H1 (cell line): ENCODE measurements around the gene DGCR8. TPM values are rescaled to one million over a fixed set of nuclear protein-coding genes. Genes with fewer than 3 reads are reported as not detected.
A peak's percentile ranks its signal among the peaks of the same experiment; 100 is the strongest.

Experiments
- CTCF ChIA-PET: fragments of 300-600 bp; sonication (Branson Sonifier 250); formaldehyde crosslinking; loops from one replicate; lab custom pipeline; 2021; ENCODE audit not compliant: partially characterized antibody; lab: Charles Lee
- POLR2A ChIA-PET: fragments of 300-600 bp; sonication (Branson Sonifier 250); formaldehyde crosslinking; loops from one replicate; lab custom pipeline; 2021; ENCODE audit warnings: inconsistent platforms; ENCODE audit not compliant: partially characterized antibody; lab: Charles Lee
- DNase-seq, 2 experiments: peaks; one replicate each; pipeline versions ENCODE4 v3.0.0 to v3.0.0-alpha.2; 2010 to 2022; ENCODE audit warnings: low spot score in 2 of 2, low read depth in 1 of 2, mixed read lengths in 1 of 2
- FAIRE-seq: peaks from 2 replicates; lab custom pipeline; 2011; peaks lifted over from hg19 to GRCh38; lab: Jason Lieb, UNC
- H2AFZ ChIP-seq: 2 replicates; pipeline ENCODE4 v1.8.1; 2012; ENCODE audit warnings: low read length, inconsistent platforms
- H2AK5ac ChIP-seq: 2 replicates; pipeline ENCODE4 v1.6.1; 2013; ENCODE audit warnings: low read depth, low read length
- H2BK120ac ChIP-seq: replicated peaks from 2 replicates; pipeline ENCODE3; 2013; ENCODE audit warnings: low read depth, low read length, inconsistent platforms
- H2BK12ac ChIP-seq: 2 replicates; pipeline ENCODE4 v1.6.1; 2013; ENCODE audit warnings: low read depth, low read length
- H2BK15ac ChIP-seq: 2 replicates; pipeline ENCODE4 v1.6.1; 2013; ENCODE audit warnings: low read length
- H2BK20ac ChIP-seq: 2 replicates; pipeline ENCODE4 v1.6.1; 2013; ENCODE audit warnings: low read length
- H2BK5ac ChIP-seq: 2 replicates; pipeline ENCODE4 v1.6.1; 2013; ENCODE audit warnings: low read depth, low read length
- H3K14ac ChIP-seq: 2 replicates; pipeline ENCODE4 v1.6.1; 2013; ENCODE audit warnings: inconsistent platforms; ENCODE audit not compliant: insufficient read length
- H3K18ac ChIP-seq: 2 replicates; pipeline ENCODE4 v1.6.1; 2013; ENCODE audit warnings: low read length; ENCODE audit errors: extremely low read depth
- H3K23ac ChIP-seq: 2 replicates; pipeline ENCODE4 v1.6.1; 2013; ENCODE audit warnings: inconsistent platforms; ENCODE audit not compliant: insufficient read length
- H3K23me2 ChIP-seq: 2 replicates; pipeline ENCODE4 v1.6.1; 2013; ENCODE audit warnings: low read depth, low read length
- H3K27ac ChIP-seq: 2 replicates; pipeline ENCODE4 v1.6.1; 2011; ENCODE audit warnings: low read depth, low read length, inconsistent platforms
- H3K27me3 ChIP-seq, 4 experiments: replicated peaks in 1 of 4; 1 replicate in 1 of 4; 2 replicates in 3 of 4; pipeline versions ENCODE4 v1.6.1 to v1.8.1; 2011 to 2013; ENCODE audit warnings: low read length in 3 of 4, mild to moderate bottlenecking in 3 of 4, inconsistent platforms in 2 of 4, mixed read lengths in 2 of 4, moderate library complexity in 1 of 4; ENCODE audit not compliant: control insufficient read depth in 3 of 4, insufficient read depth in 3 of 4; ENCODE audit errors: extremely low read depth in 1 of 4
- H3K36me3 ChIP-seq, 4 experiments: 2 replicates each; pipeline versions ENCODE4 v1.6.1 to v1.8.1; 2011 to 2013; ENCODE audit warnings: mild to moderate bottlenecking in 4 of 4, low read length in 3 of 4, moderate library complexity in 2 of 4, control low read depth in 1 of 4, inconsistent platforms in 1 of 4; ENCODE audit not compliant: insufficient read depth in 4 of 4, control insufficient read depth in 2 of 4
- H3K4ac ChIP-seq: replicated peaks from 2 replicates; pipeline ENCODE3; 2013; ENCODE audit warnings: low read length, low read depth, mixed read lengths, inconsistent platforms; ENCODE audit not compliant: insufficient read length
- H3K4me1 ChIP-seq, 4 experiments: replicated peaks in 1 of 4; 1 replicate in 1 of 4; 2 replicates in 3 of 4; pipeline versions ENCODE4 v1.6.1 to v1.8.1; 2011 to 2013; ENCODE audit warnings: low read length in 3 of 4, inconsistent platforms in 2 of 4, mixed read lengths in 1 of 4; ENCODE audit not compliant: insufficient read depth in 4 of 4, control insufficient read depth in 3 of 4
- H3K4me2 ChIP-seq, 2 experiments: 2 replicates each; pipeline versions ENCODE4 v1.6.1 to v1.8.1; 2011 to 2013; ENCODE audit warnings: low read depth in 2 of 2, low read length in 2 of 2, control low read depth in 1 of 2, inconsistent platforms in 1 of 2, mild to moderate bottlenecking in 1 of 2; ENCODE audit not compliant: insufficient read depth in 1 of 2
- H3K4me3 ChIP-seq, 4 experiments: fragments of 200-600, 300-600 bp in 1 of 4; sonication (generic), shearing (Covaris generic), sonication (Bioruptor Twin) in 1 of 4; 2 replicates each; pipeline versions ENCODE4 v1.5.1 to v1.8.1; 2011 to 2016; ENCODE audit warnings: low read length in 4 of 4, low read depth in 3 of 4, control low read depth in 2 of 4, inconsistent platforms in 2 of 4, mild to moderate bottlenecking in 2 of 4, mixed read lengths in 1 of 4, moderate library complexity in 1 of 4; ENCODE audit not compliant: insufficient read depth in 2 of 4; ENCODE audit errors: extremely low read depth in 1 of 4
- H3K56ac ChIP-seq: replicated peaks from 2 replicates; pipeline ENCODE3; 2013; ENCODE audit warnings: low read depth, mild to moderate bottlenecking, mixed read lengths, low read length, inconsistent platforms; ENCODE audit not compliant: insufficient read length
- H3K79me1 ChIP-seq: 2 replicates; pipeline ENCODE4 v1.6.1; 2013; ENCODE audit warnings: low read depth, low read length, control low read depth
- H3K79me2 ChIP-seq, 2 experiments: 2 replicates each; pipeline versions ENCODE4 v1.6.1 to v1.8.1; 2012 to 2013; ENCODE audit warnings: low read length in 2 of 2, mild to moderate bottlenecking in 2 of 2, inconsistent platforms in 1 of 2; ENCODE audit not compliant: insufficient read depth in 2 of 2, control insufficient read depth in 1 of 2
- H3K9ac ChIP-seq, 4 experiments: replicated peaks in 1 of 4; 1 replicate in 1 of 4; 2 replicates in 3 of 4; pipeline versions ENCODE4 v1.6.1 to v1.8.1; 2011 to 2013; ENCODE audit warnings: low read depth in 3 of 4, low read length in 3 of 4, control low read depth in 2 of 4, mild to moderate bottlenecking in 2 of 4, moderate library complexity in 2 of 4, inconsistent platforms in 1 of 4; ENCODE audit errors: extremely low read depth in 1 of 4
- H3K9me3 ChIP-seq, 2 experiments: 2 replicates each; pipeline versions ENCODE4 v1.6.1 to v1.8.1; 2012 to 2013; ENCODE audit warnings: mild to moderate bottlenecking in 2 of 2, moderate library complexity in 2 of 2, control low read depth in 1 of 2, inconsistent platforms in 1 of 2, low read depth in 1 of 2, low read length in 1 of 2, mixed read lengths in 1 of 2; ENCODE audit not compliant: insufficient read depth in 2 of 2
- H4K20me1 ChIP-seq, 2 experiments: replicated peaks in 1 of 2; 2 replicates each; pipeline versions ENCODE3 to v1.8.1; 2011 to 2013; ENCODE audit warnings: inconsistent platforms in 2 of 2, low read length in 2 of 2, mild to moderate bottlenecking in 1 of 2; ENCODE audit not compliant: insufficient read depth in 2 of 2, control insufficient read depth in 1 of 2
- H4K5ac ChIP-seq: 2 replicates; pipeline ENCODE4 v1.6.1; 2013; ENCODE audit warnings: low read length, low read depth, mixed read lengths, inconsistent platforms; ENCODE audit not compliant: insufficient read length
- H4K8ac ChIP-seq: 2 replicates; pipeline ENCODE4 v1.8.0; 2013; ENCODE audit warnings: mild to moderate bottlenecking, moderate library complexity, low read length, inconsistent platforms; ENCODE audit not compliant: insufficient read depth; ENCODE audit errors: extremely low read depth
- H4K91ac ChIP-seq: replicated peaks from 2 replicates; pipeline ENCODE3; 2013; ENCODE audit warnings: low read length, mixed read lengths, inconsistent platforms; ENCODE audit not compliant: insufficient read length
- ATF2 ChIP-seq: IDR thresholded peaks from 2 replicates; pipeline ENCODE4 v1.6.1; 2012; ENCODE audit warnings: low read length, inconsistent platforms
- BRCA1 ChIP-seq: IDR thresholded peaks from 2 replicates; pipeline ENCODE4 v1.6.1; 2012; ENCODE audit warnings: low read depth, low read length, improper control_type of control experiment
- CHD1 ChIP-seq: IDR thresholded peaks from 2 replicates; pipeline ENCODE4 v1.6.1; 2012; ENCODE audit warnings: low read depth, low read length, improper control_type of control experiment
- E2F6 ChIP-seq: IDR thresholded peaks from 2 replicates; pipeline ENCODE4 v1.6.1; 2012; ENCODE audit warnings: inconsistent platforms
- FOSL1 ChIP-seq: IDR thresholded peaks from 2 replicates; pipeline ENCODE4 v1.6.1; 2011; ENCODE audit warnings: mild to moderate bottlenecking, low read depth, low read length, moderate library complexity; ENCODE audit not compliant: insufficient read depth
- JUN ChIP-seq: IDR thresholded peaks from 2 replicates; pipeline ENCODE4 v1.6.1; 2011; ENCODE audit warnings: low read depth, mild to moderate bottlenecking, improper control_type of control experiment, low read length
- KDM4A ChIP-seq: IDR thresholded peaks from one replicate; pipeline ENCODE4 v1.7.1; 2012; ENCODE audit warnings: low read depth, mild to moderate bottlenecking, moderate library complexity, low read length, inconsistent platforms; ENCODE audit not compliant: severe bottlenecking
- POLR2AphosphoS5 ChIP-seq: IDR thresholded peaks from 2 replicates; pipeline ENCODE4 v1.6.1; 2011; ENCODE audit warnings: low read depth, low read length
- RNF2 ChIP-seq: fragments of 200-900, 300-1000 bp; sonication (generic); IDR thresholded peaks from 2 replicates; pipeline ENCODE4 v1.7.1; 2016; ENCODE audit warnings: borderline replicate concordance, low read depth, mild to moderate bottlenecking, antibody characterized with exemption, low read length; ENCODE audit not compliant: poor library complexity, severe bottlenecking; ENCODE audit errors: missing control alignments
- SIN3A ChIP-seq, 2 experiments: IDR thresholded peaks in 1 of 2; conservative IDR thresholded peaks in 1 of 2; 2 replicates each; pipeline ENCODE4 v1.6.1; 2011 to 2012; ENCODE audit warnings: low read length in 2 of 2, improper control_type of control experiment in 1 of 2, low read depth in 1 of 2, mild to moderate bottlenecking in 1 of 2
- YY1 ChIP-seq: IDR thresholded peaks from 2 replicates; pipeline ENCODE4 v1.6.1; 2011; ENCODE audit warnings: low read depth, mild to moderate bottlenecking, low read length
- WGBS, 2 experiments: shearing (Covaris generic) in 1 of 2; methylation state at CpG; one replicate each; pipeline versions ENCODE4 v1.1.6 to v1.1.7; 2013 to 2015; ENCODE audit warnings: low lambda C conversion rate in 2 of 2, mixed read lengths in 2 of 2, inconsistent platforms in 1 of 2, low coverage in 1 of 2, missing lambda C conversion rate in 1 of 2; ENCODE audit not compliant: insufficient replicate concordance in 2 of 2, insufficient coverage in 1 of 2, insufficient read length in 1 of 2; ENCODE audit errors: extremely low coverage in 1 of 2, missing lambda C conversion rate in 1 of 2; 5-methylcytosine and 5-hydroxymethylcytosine counted together
- polyA plus RNA-seq, 7 experiments: library from polyadenylated mRNA; depleted of rRNA in 3 of 7; stranded (reverse) in 5 of 7; unstranded in 2 of 7; fragments of >200 nt in 5 of 7; fragments of 200-250 nt in 2 of 7; gene quantifications; 1 replicate in 5 of 7; 2 replicates in 1 of 7; 4 replicates in 1 of 7; pipeline versions ENCODE4 v1.2.1 to v1.2.3, GENCODE V29; 2011 to 2013; ENCODE audit warnings: missing spikeins in 2 of 7, mixed read lengths in 2 of 7
- total RNA-seq: library from RNA; stranded (reverse); fragmentation: NEBNext Ultra II Directional; extraction: Animal tissue kit (Norgen Biotek cat#: 25700); gene quantifications from 2 replicates; pipeline ENCODE4 v1.2.1, GENCODE V29; 2021

Gene DGCR8
- total and polyA plus RNA-seq, 2 of the 8 experiments (the other 6 are each of a cell fraction or from before 2014, with no cell fraction given) = 23.7 to 43.7 TPM

GRCh38 chr22:20148414-20148813 is 68.4 kb downstream of the DGCR8 start:
- Histone ChIP-seq H3K4ac (no peak overlapping the region), H3K9ac (no peak overlapping the region), H3K9me3 (no peaks in the 10 kb centered on the region), H4K20me1 (no peaks in the 10 kb centered on the region), H4K5ac (no peak overlapping the region), H2BK5ac (no peak overlapping the region), H3K4me3 (no peak overlapping the region), H2BK20ac (no peak overlapping the region), H3K79me2 (no peaks in the 10 kb centered on the region), H3K14ac (no peak overlapping the region), H2BK120ac (no peak overlapping the region), H2BK12ac (no peak overlapping the region), H3K56ac (no peak overlapping the region), H3K36me3 (peaks cover 0 to 1% (median 0%) of the 10 kb centered on the region in 4 experiments; a peak in 1 of 8 replicates), H2BK15ac (no peak overlapping the region), H3K23me2 (no peaks in the 10 kb centered on the region), H3K27ac (no peak overlapping the region), H2AK5ac (no peak overlapping the region), H3K18ac (no peak overlapping the region), H3K79me1 (no peaks in the 10 kb centered on the region), H4K91ac (no peak overlapping the region), H3K27me3 (no peaks in the 10 kb centered on the region), H3K23ac (no peak overlapping the region), H3K4me2 (no peak overlapping the region), H2AFZ (no peak overlapping the region), H4K8ac (peak overlapping the region; percentile 57; the same call in 1 of the 2 replicates), H3K4me1 (no peaks in the 10 kb centered on the region)
- POLR2A ChIA-PET = interaction anchor here (1.2 to 2.1 kb wide), 3 partner anchors 19 to 67 kb away, joined by 3 to 10 read pairs (median 3); no protein-coding TSS in a partner anchor
- DNase-seq = no peak
- CTCF ChIA-PET = interaction anchor here (1.2 to 2.1 kb wide), 2 partner anchors 62 to 138 kb away, joined by 3 to 5 read pairs; no protein-coding TSS in a partner anchor
- FAIRE-seq = no peak
- WGBS, 2 experiments = 94% methylated on average over 18 of the region's 18 CpGs; no CpG with 5 or more reads in 1 of the 2 experiments
- no peak for TF ChIP-seq RNF2
- no peak for TF ChIP-seq SIN3A (conservative IDR thresholded peaks at IDR 0.05 in 1 of 2, IDR thresholded peaks at IDR 0.05 in 1 of 2; ENCODE audit: low read depth in 1 of 2, low read length in 2 of 2)
- no peak for TF ChIP-seq ATF2
- no peak for TF ChIP-seq KDM4A
- TF ChIP-seq E2F6 = no peak
- TF ChIP-seq POLR2AphosphoS5 = no peak
- TF ChIP-seq CHD1 = no peak
- no peak for TF ChIP-seq BRCA1
- no peak for TF ChIP-seq FOSL1
- no peak for TF ChIP-seq YY1
- no peak for TF ChIP-seq JUN
